Endometrial microvascular endothelial cells (primary cell): ENCODE measurements around the gene NSMF. TPM values are rescaled to one million over a fixed set of nuclear protein-coding genes. Genes with fewer than 3 reads are reported as not detected.

Source experiments
- in situ Hi-C: cut with HindIII; loops from 2 replicates; pipeline ENCODE4 v1.10.0; 2017; ENCODE audit warnings: low sequenced_read_pairs, low pct_unique_long_range_greater_than_20kb; ENCODE audit errors: inconsistent ontology term
- total RNA-seq: library from RNA; depleted of rRNA; stranded (reverse); fragments of >200 nt; gene quantifications from one replicate; pipeline ENCODE4 v1.2.3, GENCODE V29; 2015; ENCODE audit errors: inconsistent ontology term

The NSMF gene
- total RNA-seq, 1 donor from 2014 or later, result 43.8 TPM

DNA sequence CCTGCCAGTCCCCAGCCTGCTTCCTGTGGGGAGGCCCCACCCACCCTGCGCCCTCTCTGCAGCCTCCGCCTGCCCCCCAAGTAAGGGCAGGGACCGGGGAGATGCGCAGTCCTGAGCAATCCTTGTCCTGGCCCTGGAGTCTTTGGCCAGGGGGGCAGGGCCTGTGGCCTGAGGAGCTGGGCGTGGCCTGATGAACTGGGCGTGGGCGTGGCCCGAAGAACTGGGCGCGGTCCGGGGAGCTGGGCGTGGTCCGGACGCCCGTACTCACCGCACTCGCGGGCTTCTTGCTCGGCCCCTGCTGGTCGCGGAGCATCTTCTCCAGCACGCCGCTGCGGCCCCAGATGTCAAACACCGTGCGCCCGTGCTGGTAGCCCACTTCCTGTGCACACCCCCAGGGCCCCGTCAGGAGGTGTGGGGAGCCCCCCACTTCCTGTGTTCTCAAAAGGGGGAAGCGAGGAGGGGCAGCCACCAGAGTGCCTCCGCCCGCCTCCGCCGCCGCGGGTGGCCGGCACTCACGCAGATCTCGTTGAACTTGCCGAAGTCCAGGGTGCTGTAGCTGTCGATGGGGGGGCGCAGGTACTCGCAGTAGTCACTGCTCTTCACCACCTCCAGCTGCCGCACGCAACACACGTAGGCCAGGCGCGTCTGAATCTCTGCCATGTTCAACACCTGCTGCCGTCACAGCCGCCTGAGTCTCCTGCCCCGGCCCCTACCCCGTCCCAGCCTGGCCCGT is 2.7 kb upstream of the NSMF start:
- in situ Hi-C loops, result no loop called here

- in situ Hi-C loops, result no loop called here
These were observed 2.2 kb upstream of the NSMF start for GRCh38 chr9:137461316-137461662.

- in situ Hi-C loops, result no loop called here
These were observed 1.5 kb upstream of the NSMF start for GRCh38 chr9:137460363-137461315.

DNA sequence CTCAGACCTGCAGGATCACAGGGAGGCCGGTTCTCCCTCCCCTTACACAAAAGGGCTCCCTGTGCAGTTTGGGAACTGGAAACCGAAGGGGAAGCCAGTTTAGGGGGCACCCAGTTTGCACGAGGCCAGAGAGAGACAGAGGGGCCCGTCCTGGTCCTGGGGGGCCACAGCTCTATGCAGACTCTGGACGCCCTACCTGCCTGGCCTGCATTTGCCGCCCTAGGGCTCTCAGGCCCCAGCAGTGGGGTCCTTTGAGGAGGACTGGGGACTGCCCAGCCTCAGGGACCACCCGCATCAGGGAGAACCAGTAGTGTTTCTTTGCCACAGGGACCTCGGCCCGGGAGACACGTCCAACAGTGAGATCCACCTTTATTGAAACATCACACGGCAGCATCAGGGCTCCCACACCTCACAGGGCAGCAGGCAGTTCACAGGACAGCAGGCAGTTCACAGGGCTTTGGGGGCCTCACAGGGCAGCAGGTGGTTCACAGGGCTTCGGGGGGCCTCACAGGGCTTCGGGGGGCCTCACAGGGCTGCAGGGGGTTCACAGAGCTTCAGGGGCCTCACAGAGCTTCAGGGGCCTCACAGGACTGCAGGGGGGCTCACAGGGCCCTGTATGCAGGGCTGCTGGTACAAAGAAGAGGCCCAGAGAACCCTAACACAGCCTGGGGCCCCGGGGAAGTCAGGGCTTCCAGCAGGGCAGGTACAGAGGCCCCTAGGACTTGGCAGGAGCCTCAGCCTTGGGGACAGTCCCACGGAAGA is 648 bp upstream of the NSMF start:
- in situ Hi-C loops, result no loop called here

GRCh38 chr9:137458194-137459151 is 661 bp downstream of the NSMF start:
- in situ Hi-C loops, result no loop called here

DNA sequence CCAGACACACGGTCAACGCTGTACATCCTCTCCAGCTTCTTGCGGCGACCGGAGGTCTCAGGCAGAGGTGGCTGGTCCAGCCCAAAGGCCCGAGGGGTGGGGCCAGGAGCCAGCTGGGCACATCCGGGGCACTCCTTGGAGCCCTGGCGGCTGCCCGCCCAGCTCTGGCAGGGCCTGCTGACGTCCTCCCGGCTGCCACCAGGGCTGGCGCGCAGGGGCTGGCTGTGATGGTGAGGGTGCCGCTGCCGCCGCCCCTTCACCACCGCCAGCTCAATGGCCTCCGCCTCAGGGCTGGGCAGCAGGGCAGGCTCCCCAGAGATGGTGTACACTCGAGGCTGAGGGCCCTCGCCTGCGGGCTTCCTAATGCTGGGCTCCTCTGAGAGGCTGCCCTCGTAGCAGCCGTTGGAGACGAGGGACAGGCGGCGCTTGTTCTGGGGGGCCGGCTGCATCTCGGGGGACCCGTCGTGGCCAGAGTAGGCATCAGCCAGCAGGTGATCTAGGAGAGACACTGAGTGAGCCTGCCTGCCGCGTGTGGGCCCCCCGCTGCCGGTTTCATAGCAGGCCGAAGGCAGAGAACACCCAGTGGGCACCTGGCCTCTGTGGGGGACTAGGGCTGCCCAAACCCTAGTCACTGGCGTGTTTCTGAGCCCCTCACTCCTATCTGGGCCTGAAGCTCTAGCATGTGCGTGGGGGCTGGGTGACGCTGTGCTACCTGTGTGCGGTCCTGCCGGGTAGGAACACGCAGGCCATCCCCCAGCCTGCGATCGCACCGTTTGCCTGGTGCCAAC is 1.5 kb downstream of the NSMF start:
- in situ Hi-C loops, result no loop called here

DNA sequence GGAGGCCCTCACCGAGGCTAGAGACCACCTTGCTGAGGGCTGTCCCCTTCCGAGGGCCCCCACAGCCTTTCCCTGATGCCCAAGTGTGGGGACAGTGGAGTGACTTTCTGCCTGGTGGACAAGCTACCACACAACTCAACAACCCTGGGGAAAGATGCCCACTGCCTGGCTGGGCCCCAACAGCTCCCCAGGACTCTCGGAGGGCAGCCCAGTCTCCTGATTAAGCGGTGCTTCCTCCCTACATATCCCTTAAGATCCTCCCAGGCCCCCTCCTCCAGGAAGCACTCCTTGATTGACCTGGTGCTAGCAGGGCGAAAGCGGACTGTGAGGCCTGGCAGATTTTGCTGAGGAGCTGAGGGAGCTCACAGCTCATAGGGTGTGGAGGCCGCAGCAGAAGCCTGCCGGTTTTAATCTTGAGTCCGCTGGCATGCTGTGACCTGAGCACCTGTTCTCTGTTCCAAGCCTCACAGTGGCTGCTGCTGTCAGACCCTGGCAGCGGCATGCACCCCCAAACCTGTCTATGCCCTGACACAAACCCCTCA is 2.2 kb downstream of the NSMF start:
- in situ Hi-C loops, result no loop called here

DNA sequence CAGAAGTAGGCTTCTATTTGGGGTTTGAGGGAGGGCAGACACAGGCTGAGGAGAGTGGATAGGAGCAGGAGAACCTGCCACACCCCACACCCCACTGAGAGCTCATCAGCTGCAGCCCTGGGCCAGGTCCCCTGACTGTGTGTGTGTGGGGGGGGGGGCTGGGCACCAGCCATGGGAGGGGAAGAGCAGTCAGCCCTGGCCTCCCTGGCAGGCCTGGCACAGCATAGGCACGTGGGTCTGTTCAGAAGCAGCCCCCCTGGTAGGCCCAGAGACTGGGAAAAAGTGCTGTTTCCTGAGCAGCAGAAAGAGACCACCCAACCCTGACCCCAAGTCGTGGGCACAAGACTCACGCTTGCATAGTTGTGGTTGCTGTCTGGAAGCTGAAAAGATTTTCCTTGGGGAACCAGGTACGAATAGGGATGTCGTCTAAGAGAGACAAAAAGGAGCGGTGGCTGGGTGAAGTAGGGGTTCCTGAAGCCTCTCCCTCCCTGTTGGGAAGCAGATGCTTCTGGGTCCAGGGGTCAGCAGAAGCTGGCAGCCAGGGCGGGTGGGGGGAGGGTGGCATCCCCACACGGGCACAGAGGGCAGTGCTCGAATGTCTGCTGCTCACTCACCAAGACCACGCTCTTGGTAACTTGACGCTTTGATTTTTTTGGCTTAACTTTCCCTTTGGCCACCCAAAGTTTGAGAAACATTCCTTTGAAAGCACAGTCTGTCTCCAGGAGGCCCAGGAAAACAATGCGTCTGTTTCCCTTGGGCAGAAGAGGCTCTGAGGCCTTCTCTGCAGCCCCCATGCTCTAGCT is 2.9 kb downstream of the NSMF start:
- in situ Hi-C loops, result no loop called here

DNA sequence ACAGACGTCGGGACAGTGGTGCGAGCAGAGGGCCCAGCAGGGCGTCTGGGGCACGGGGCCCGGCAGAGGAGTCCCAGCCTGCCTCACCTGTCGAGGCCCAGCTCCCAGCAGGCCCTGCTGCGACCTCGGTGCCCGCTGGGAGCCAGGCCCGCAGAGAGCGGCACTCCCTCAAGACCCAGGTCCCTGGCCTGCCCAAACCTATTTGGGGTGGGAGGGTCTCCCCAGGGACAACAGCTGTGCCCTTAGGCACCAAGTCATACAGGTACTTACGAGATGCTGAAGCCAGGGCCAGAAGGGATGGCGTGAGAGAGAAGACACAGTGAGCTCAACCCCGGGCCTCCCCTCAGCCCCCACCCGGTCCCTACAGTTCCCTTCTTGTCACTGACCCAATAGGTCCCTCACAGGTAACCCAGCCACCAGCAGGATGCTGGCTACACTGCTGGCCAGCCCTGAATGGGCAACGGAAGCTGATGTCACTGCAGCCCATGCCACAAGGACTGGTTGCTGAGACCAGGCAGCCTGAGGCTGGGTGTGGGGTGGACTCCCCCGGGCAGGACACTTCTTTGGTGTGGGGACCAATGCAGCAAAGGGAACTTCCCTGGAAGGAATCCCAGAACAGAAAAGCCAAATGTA is 3.7 kb downstream of the NSMF start:
- in situ Hi-C loops, result no loop called here

GRCh38 chr9:137454597-137455358 is 4.4 kb downstream of the NSMF start:
- in situ Hi-C loops, result no loop called here

GRCh38 chr9:137454145-137454596 is 5.0 kb downstream of the NSMF start:
- in situ Hi-C loops, result no loop called here

DNA sequence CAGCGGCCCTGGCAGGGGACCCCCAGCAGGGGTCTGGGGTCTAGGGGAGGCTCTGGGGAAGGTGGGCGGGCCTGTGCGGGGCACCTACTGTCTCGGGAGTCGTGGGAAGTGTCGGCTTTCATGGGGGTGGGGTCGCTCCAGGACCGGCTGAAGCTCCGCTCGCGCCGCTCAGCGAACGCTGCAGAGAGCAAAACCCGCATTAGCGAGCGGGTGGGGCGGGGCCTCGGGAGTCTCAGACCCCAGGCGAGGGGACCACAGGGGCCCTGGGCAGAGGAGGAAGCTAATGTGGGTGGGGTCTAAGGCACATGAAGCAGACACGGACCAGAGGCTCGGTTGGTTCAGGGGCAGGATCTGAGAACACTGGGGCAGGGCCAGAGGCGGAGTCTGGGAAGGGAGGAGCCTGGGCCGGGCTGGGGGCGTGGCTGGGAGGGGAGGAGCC is 5.5 kb downstream of the NSMF start:
- in situ Hi-C loops, result no loop called here

GRCh38 chr9:137452761-137453642 is 6.1 kb downstream of the NSMF start:
- in situ Hi-C loops, result no loop called here

GRCh38 chr9:137452006-137452760 is 7.0 kb downstream of the NSMF start:
- in situ Hi-C loops, result no loop called here
